Neural cell (in vitro differentiated cells): ENCODE measurements around the gene SNRPA.

Experiments used
- CTCF ChIP-seq: fragments of 450-650 bp; IDR thresholded peaks from 2 replicates; pipeline ENCODE4 v1.5.1; 2014; ENCODE audit warnings: antibody characterized with exemption, mild to moderate bottlenecking, moderate library complexity; ENCODE audit not compliant: poor library complexity, severe bottlenecking
- MXI1 ChIP-seq: fragments of 450-650 bp; conservative IDR thresholded peaks from 2 replicates; pipeline ENCODE4 v1.6.1; 2014; ENCODE audit warnings: antibody characterized with exemption, mild to moderate bottlenecking; ENCODE audit not compliant: poor library complexity, severe bottlenecking
- POLR2AphosphoS5 ChIP-seq: IDR thresholded peaks from 2 replicates; pipeline ENCODE4 v1.6.1; 2012
- SMC3 ChIP-seq: fragments of 450-650 bp; conservative IDR thresholded peaks from 2 replicates; pipeline ENCODE4 v1.6.1; 2014; ENCODE audit warnings: antibody characterized with exemption, mild to moderate bottlenecking, moderate library complexity; ENCODE audit not compliant: poor library complexity
- TAF1 ChIP-seq: IDR thresholded peaks from 2 replicates; pipeline ENCODE4 v1.6.1; 2012; ENCODE audit warnings: low read depth

- TF ChIP-seq CTCF: no peak
- TF ChIP-seq POLR2AphosphoS5: no peak
- no peak for TF ChIP-seq SMC3
- TF ChIP-seq TAF1: no peak
- no peak for TF ChIP-seq MXI1
Observed at GRCh38 chr19:40702337-40703012, 48.5 kb upstream of the SNRPA start.
